GM12878 (cell line): ENCODE measurements around the gene ZNF689. TPM values are rescaled to one million over a fixed set of nuclear protein-coding genes. Genes with fewer than 3 reads are reported as not detected.
A peak's percentile ranks its signal among the peaks of the same experiment; 100 is the strongest.

Experiments used
- ATF7 ChIP-seq: fragments of 450-650 bp; IDR thresholded peaks from 2 replicates; pipeline ENCODE4 v1.6.1; 2016; ENCODE audit warnings: low read depth, mild to moderate bottlenecking
- BRCA1 ChIP-seq: IDR thresholded peaks from 2 replicates; pipeline ENCODE4 v1.6.1; 2011; ENCODE audit warnings: low read depth, low read length, improper control_type of control experiment
- CBX3 ChIP-seq: fragments of 200-600 bp; sonication (generic); IDR thresholded peaks from 2 replicates; pipeline ENCODE4 v1.6.1; 2016; ENCODE audit warnings: low read depth, borderline replicate concordance
- DPF2 ChIP-seq: fragments of 450-650 bp; IDR thresholded peaks from 2 replicates; pipeline ENCODE4 v1.6.1; 2017; ENCODE audit warnings: mild to moderate bottlenecking
- EP300 ChIP-seq, 2 experiments: fragments of 150-350 bp in 1 of 2; IDR thresholded peaks; 2 replicates each; pipeline ENCODE4 v1.6.1; 2011 to 2012; ENCODE audit warnings: low read depth in 2 of 2, low read length in 2 of 2, borderline replicate concordance in 1 of 2, improper control_type of control experiment in 1 of 2, inconsistent platforms in 1 of 2; ENCODE audit not compliant: control insufficient read depth in 1 of 2
- FOS ChIP-seq: IDR thresholded peaks from 3 replicates; pipeline ENCODE4 v1.6.1; 2011; ENCODE audit warnings: borderline replicate concordance; ENCODE audit not compliant: insufficient read length; ENCODE audit errors: extremely low read depth
- FOXK2 ChIP-seq: fragments of 450-650 bp; IDR thresholded peaks from 2 replicates; pipeline ENCODE4 v1.6.1; 2017; ENCODE audit warnings: mild to moderate bottlenecking, moderate library complexity
- HDGF ChIP-seq: fragments of 450-650 bp; IDR thresholded peaks from 2 replicates; pipeline ENCODE4 v1.6.1; 2016; ENCODE audit warnings: antibody characterized with exemption
- MXI1 ChIP-seq: fragments of 150-350 bp; IDR thresholded peaks from 2 replicates; pipeline ENCODE4 v1.6.1; 2011; ENCODE audit warnings: low read depth, mild to moderate bottlenecking, inconsistent platforms, low read length, improper control_type of control experiment
- RAD21 ChIP-seq: IDR thresholded peaks from 2 replicates; pipeline ENCODE4 v1.6.1; 2011; ENCODE audit warnings: mild to moderate bottlenecking, low read depth, low read length, moderate library complexity; ENCODE audit not compliant: insufficient read depth
- RCOR1 ChIP-seq: conservative IDR thresholded peaks from 2 replicates; pipeline ENCODE4 v1.6.1; 2012; ENCODE audit warnings: low read depth, low read length, improper control_type of control experiment
- SIN3A ChIP-seq: IDR thresholded peaks from 2 replicates; pipeline ENCODE4 v1.6.1; 2012; ENCODE audit warnings: low read depth, low read length, improper control_type of control experiment
- SP1 ChIP-seq: IDR thresholded peaks from one replicate; pipeline ENCODE4 v1.6.1; 2011; ENCODE audit warnings: low read depth, low read length
- TCF3 ChIP-seq: IDR thresholded peaks from 2 replicates; pipeline ENCODE4 v1.6.1; 2012; ENCODE audit warnings: low read depth, mild to moderate bottlenecking, low read length, borderline replicate concordance; ENCODE audit not compliant: insufficient read depth
- YY1 ChIP-seq: IDR thresholded peaks from 2 replicates; pipeline ENCODE4 v1.6.1; 2011; ENCODE audit warnings: low read depth, mild to moderate bottlenecking, low read length
- ZNF384 ChIP-seq: IDR thresholded peaks from 2 replicates; pipeline ENCODE4 v1.6.1; 2012; ENCODE audit warnings: low read depth, mild to moderate bottlenecking, low read length, improper control_type of control experiment, borderline replicate concordance
- polyA plus RNA-seq, 11 experiments: library from polyadenylated mRNA; depleted of rRNA in 4 of 11; unstranded in 6 of 11; stranded (reverse) in 5 of 11; fragments of >200 nt; fragmentation: Nextera tagmentation in 4 of 11; fragmentation: Illumina TruSeq in 1 of 11; extraction: Ambion mirVana in 4 of 11; extraction: Trizol in 1 of 11; gene quantifications; 1 replicate in 1 of 11; 2 replicates in 10 of 11; pipeline versions ENCODE4 v1.2.1 to v1.2.3, GENCODE V29; 2011 to 2016; ENCODE audit warnings: inconsistent platforms in 2 of 11, missing spikeins in 2 of 11, low read depth in 1 of 11
- total RNA-seq, 4 experiments: library from RNA; depleted of rRNA in 3 of 4; stranded (reverse); fragments of >200 nt in 3 of 4; fragmentation: Illumina TruSeq in 1 of 4; extraction: Trizol in 1 of 4; gene quantifications; 2 replicates each; pipeline versions ENCODE4 v1.2.1 to v1.2.3, GENCODE V29; 2013 to 2021
- TF ChIP-seq, protein P1 (sequence below): fragments of 450-650 bp; IDR thresholded peaks from 2 replicates; pipeline ENCODE4 v1.6.1; 2018; ENCODE audit warnings: mild to moderate bottlenecking, low read depth, moderate library complexity; ENCODE audit not compliant: partially characterized antibody
- TF ChIP-seq, protein P2 (sequence below): IDR thresholded peaks from 2 replicates; pipeline ENCODE4 v1.6.1; 2011; ENCODE audit warnings: low read depth, mild to moderate bottlenecking, low read length, moderate library complexity, borderline replicate concordance; ENCODE audit errors: extremely low read depth
- TF ChIP-seq, protein P3 (sequence below): fragments of 450-650 bp; IDR thresholded peaks from 2 replicates; pipeline ENCODE4 v1.6.1; 2017; ENCODE audit warnings: borderline replicate concordance
- TF ChIP-seq, protein P4 (sequence below): fragments of 450-650 bp; IDR thresholded peaks from 2 replicates; pipeline ENCODE4 v1.6.1; 2017; ENCODE audit warnings: mild to moderate bottlenecking, low read depth, inconsistent platforms; ENCODE audit not compliant: poor library complexity, severe bottlenecking
- TF ChIP-seq, protein P5 (sequence below): fragments of 450-650 bp; IDR thresholded peaks from 2 replicates; pipeline ENCODE4 v1.6.1; 2017; ENCODE audit warnings: mild to moderate bottlenecking

The ZNF689 gene
- total and polyA plus RNA-seq, 10 of the 15 experiments (the other 5 are each of a cell fraction or from before 2014, with no cell fraction given) = 4.7 to 13.2 (median 8.5) TPM

DNA sequence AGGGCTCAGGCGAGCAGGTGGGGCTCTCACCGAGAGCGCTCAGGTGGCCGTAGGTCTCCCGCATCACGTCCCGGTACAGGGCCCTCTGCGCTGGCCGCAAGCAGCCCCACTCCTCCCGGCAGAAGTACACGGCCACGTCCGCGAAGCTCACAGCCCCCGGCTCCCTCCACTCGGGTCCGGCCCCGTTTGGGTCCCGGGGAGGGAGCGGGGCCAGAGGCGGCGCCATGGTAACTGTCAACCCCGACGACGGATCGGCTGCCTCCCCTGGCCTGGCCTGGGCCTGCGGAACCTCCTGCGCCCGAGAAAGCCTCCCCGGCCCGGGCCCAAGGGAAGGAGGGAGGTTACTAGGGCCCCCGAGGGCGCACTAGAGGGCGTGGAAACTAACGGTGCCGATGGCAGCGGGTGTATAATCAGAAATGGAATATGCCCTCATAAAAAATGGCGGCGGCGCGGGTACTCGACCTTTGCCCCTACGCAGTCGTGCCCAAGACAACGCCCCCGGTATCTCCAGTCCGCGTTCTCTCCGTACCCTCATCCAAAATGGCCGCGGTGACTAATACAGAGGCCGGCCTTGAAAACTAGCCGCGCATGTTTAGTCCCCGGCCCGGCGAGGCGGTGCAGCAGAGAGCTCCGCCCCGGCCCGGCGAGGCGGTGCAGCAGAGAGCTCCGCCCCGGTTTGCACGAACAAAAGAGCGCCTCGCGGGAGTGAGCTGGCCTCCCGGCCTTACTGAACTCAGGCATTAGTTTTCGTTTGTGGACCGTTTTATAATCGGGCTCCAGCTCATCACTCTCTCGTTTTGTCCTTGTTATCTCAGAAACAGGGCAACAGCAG lies 52.0 kb downstream of the ZNF689 start, which contains the start of gene ZNF764 (continued):
- TF ChIP-seq ATF7 (peak; percentile 34; the same call in 1 of the 2 replicates), MXI1 (peak; percentile 80; the same call in 1 of the 2 replicates), SIN3A (no peak; the same call in none of the 2 replicates), EP300 (IDR thresholded peaks at IDR 0.05; ENCODE audit: borderline replicate concordance in 1 of 2, control insufficient read depth in 1 of 2, low read depth in 2 of 2, low read length in 2 of 2) (no peak), ZNF384 (no peak), CBX3 (no peak), DPF2 (0 out of 2 replicates have a peak, but pooled peaks have one; percentile 22), HDGF (no peak), RAD21 (no peak), TCF3 (no peak), FOXK2 (no peak), YY1 (peak; percentile 99), BRCA1 (peak; percentile 56; the same call in 1 of the 2 replicates), FOS (no peak), SP1 (peak; percentile 48), RCOR1 (no peak)
- TF ChIP-seq, protein P1, sequence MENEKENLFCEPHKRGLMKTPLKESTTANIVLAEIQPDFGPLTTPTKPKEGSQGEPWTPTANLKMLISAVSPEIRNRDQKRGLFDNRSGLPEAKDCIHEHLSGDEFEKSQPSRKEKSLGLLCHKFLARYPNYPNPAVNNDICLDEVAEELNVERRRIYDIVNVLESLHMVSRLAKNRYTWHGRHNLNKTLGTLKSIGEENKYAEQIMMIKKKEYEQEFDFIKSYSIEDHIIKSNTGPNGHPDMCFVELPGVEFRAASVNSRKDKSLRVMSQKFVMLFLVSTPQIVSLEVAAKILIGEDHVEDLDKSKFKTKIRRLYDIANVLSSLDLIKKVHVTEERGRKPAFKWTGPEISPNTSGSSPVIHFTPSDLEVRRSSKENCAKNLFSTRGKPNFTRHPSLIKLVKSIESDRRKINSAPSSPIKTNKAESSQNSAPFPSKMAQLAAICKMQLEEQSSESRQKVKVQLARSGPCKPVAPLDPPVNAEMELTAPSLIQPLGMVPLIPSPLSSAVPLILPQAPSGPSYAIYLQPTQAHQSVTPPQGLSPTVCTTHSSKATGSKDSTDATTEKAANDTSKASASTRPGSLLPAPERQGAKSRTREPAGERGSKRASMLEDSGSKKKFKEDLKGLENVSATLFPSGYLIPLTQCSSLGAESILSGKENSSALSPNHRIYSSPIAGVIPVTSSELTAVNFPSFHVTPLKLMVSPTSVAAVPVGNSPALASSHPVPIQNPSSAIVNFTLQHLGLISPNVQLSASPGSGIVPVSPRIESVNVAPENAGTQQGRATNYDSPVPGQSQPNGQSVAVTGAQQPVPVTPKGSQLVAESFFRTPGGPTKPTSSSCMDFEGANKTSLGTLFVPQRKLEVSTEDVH = no peak
- TF ChIP-seq, protein P2, sequence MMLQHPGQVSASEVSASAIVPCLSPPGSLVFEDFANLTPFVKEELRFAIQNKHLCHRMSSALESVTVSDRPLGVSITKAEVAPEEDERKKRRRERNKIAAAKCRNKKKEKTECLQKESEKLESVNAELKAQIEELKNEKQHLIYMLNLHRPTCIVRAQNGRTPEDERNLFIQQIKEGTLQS = no peak
- TF ChIP-seq, protein P3, sequence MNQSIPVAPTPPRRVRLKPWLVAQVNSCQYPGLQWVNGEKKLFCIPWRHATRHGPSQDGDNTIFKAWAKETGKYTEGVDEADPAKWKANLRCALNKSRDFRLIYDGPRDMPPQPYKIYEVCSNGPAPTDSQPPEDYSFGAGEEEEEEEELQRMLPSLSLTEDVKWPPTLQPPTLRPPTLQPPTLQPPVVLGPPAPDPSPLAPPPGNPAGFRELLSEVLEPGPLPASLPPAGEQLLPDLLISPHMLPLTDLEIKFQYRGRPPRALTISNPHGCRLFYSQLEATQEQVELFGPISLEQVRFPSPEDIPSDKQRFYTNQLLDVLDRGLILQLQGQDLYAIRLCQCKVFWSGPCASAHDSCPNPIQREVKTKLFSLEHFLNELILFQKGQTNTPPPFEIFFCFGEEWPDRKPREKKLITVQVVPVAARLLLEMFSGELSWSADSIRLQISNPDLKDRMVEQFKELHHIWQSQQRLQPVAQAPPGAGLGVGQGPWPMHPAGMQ = no peak
- TF ChIP-seq, protein P4, sequence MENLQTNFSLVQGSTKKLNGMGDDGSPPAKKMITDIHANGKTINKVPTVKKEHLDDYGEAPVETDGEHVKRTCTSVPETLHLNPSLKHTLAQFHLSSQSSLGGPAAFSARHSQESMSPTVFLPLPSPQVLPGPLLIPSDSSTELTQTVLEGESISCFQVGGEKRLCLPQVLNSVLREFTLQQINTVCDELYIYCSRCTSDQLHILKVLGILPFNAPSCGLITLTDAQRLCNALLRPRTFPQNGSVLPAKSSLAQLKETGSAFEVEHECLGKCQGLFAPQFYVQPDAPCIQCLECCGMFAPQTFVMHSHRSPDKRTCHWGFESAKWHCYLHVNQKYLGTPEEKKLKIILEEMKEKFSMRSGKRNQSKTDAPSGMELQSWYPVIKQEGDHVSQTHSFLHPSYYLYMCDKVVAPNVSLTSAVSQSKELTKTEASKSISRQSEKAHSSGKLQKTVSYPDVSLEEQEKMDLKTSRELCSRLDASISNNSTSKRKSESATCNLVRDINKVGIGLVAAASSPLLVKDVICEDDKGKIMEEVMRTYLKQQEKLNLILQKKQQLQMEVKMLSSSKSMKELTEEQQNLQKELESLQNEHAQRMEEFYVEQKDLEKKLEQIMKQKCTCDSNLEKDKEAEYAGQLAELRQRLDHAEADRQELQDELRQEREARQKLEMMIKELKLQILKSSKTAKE = peak; percentile 46
- TF ChIP-seq, protein P5, sequence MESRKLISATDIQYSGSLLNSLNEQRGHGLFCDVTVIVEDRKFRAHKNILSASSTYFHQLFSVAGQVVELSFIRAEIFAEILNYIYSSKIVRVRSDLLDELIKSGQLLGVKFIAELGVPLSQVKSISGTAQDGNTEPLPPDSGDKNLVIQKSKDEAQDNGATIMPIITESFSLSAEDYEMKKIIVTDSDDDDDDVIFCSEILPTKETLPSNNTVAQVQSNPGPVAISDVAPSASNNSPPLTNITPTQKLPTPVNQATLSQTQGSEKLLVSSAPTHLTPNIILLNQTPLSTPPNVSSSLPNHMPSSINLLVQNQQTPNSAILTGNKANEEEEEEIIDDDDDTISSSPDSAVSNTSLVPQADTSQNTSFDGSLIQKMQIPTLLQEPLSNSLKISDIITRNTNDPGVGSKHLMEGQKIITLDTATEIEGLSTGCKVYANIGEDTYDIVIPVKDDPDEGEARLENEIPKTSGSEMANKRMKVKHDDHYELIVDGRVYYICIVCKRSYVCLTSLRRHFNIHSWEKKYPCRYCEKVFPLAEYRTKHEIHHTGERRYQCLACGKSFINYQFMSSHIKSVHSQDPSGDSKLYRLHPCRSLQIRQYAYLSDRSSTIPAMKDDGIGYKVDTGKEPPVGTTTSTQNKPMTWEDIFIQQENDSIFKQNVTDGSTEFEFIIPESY = no peak
